WERI-Rb-1 (cell line): ENCODE measurements around the gene MAFG.

Experiments
- DNase-seq: peaks from one replicate; pipeline ENCODE4 v3.0.0-alpha.2; 2020
- H3K27ac ChIP-seq: fragments of 250-450 bp; sonication (Bioruptor Pico); 2 replicates; pipeline ENCODE4 v1.5.1; 2020; ENCODE audit warnings: mild to moderate bottlenecking, moderate library complexity
- H3K27me3 ChIP-seq: fragments of 250-450 bp; sonication (Bioruptor Pico); 2 replicates; pipeline ENCODE4 v1.5.1; 2021; ENCODE audit warnings: mild to moderate bottlenecking, low read depth, moderate library complexity; ENCODE audit not compliant: insufficient read depth, severe bottlenecking
- H3K36me3 ChIP-seq: fragments of 250-450 bp; sonication (Bioruptor Pico); 2 replicates; pipeline ENCODE4 v1.5.1; 2020; ENCODE audit warnings: mild to moderate bottlenecking, moderate library complexity
- H3K4me3 ChIP-seq: 2 replicates; pipeline ENCODE4 v1.5.1; 2011; ENCODE audit warnings: low read depth, mild to moderate bottlenecking, control low read depth, low read length
- H3K9me3 ChIP-seq: fragments of 250-450 bp; sonication (Bioruptor Pico); 2 replicates; pipeline ENCODE4 v1.5.1; 2021; ENCODE audit warnings: mild to moderate bottlenecking, moderate library complexity; ENCODE audit not compliant: severe bottlenecking
- CTCF ChIP-seq: IDR thresholded peaks from 2 replicates; pipeline ENCODE4 v1.5.1; 2011; ENCODE audit warnings: low read depth, mild to moderate bottlenecking, control low read depth, inconsistent platforms, low read length

The MAFG gene

GRCh38 chr17:81901167-81902022 is 26.1 kb downstream of the MAFG start:
- Histone ChIP-seq H3K27me3 (no peaks in the 10 kb centered on the region), H3K4me3 (no peak overlapping the region), H3K27ac (no peak overlapping the region), H3K9me3 (no peaks in the 10 kb centered on the region), H3K36me3 (peaks cover 71% of the 10 kb centered on the region)
- TF ChIP-seq CTCF = no peak
- DNase-seq = no peak

GRCh38 chr17:81900181-81900820 is 27.2 kb downstream of the MAFG start:
- H3K27ac ChIP-seq = no peak overlapping the region
- H3K4me3 ChIP-seq = no peak overlapping the region
- DNase-seq = no peak
- TF ChIP-seq CTCF = no peak
- no peaks in the 10 kb centered on the region for H3K27me3 ChIP-seq
- peaks cover 73% of the 10 kb centered on the region for H3K36me3 ChIP-seq
- H3K9me3 ChIP-seq = no peaks in the 10 kb centered on the region

GRCh38 chr17:81899514-81900166 is 27.9 kb downstream of the MAFG start:
- no peak for DNase-seq
- H3K27ac ChIP-seq = no peak overlapping the region
- no peaks in the 10 kb centered on the region for H3K27me3 ChIP-seq
- no peak for TF ChIP-seq CTCF
- H3K4me3 ChIP-seq = no peak overlapping the region
- peaks cover 72% of the 10 kb centered on the region for H3K36me3 ChIP-seq
- no peaks in the 10 kb centered on the region for H3K9me3 ChIP-seq

GRCh38 chr17:81898885-81899284 is 28.6 kb downstream of the MAFG start:
- no peak for DNase-seq
- no peaks in the 10 kb centered on the region for H3K27me3 ChIP-seq
- TF ChIP-seq CTCF = no peak
- H3K36me3 ChIP-seq = peaks cover 70% of the 10 kb centered on the region
- no peak overlapping the region for H3K4me3 ChIP-seq
- H3K27ac ChIP-seq = no peak overlapping the region
- no peaks in the 10 kb centered on the region for H3K9me3 ChIP-seq

- no peak overlapping the region for H3K27ac ChIP-seq
These were observed 29.3 kb downstream of the MAFG start for GRCh38 chr17:81898029-81898866.

More at GRCh38 chr17:81898029-81898866, 29.3 kb downstream of the MAFG start:
- H3K4me3 ChIP-seq = no peak overlapping the region
- no peaks in the 10 kb centered on the region for H3K9me3 ChIP-seq
- H3K27me3 ChIP-seq = no peaks in the 10 kb centered on the region
- H3K36me3 ChIP-seq = peaks cover 69% of the 10 kb centered on the region
- TF ChIP-seq CTCF = no peak
- DNase-seq = no peak
